SHP77 (cell line): Measurements from ENCODE around the gene NMT1.

Experiments
- DNase-seq, 2 experiments: peaks; one replicate each; lab custom pipeline; 2025; lab: John Stamatoyannopoulos, UW

Gene NMT1

GRCh38 chr17:45150911-45151809 lies 90.0 kb downstream of the NMT1 start:
- DNase-seq, result no peak

GRCh38 chr17:45155029-45155428 lies 93.9 kb downstream of the NMT1 start:
- DNase-seq, result no peak

- DNase-seq, result no peak
These were observed 94.4 kb downstream of the NMT1 start for GRCh38 chr17:45155483-45155882.

- no peak for DNase-seq
These were observed 95.1 kb downstream of the NMT1 start for GRCh38 chr17:45156242-45156641.
